Measurements from ENCODE around the gene KRT36.

Gene KRT36

GRCh38 chr17:41462705-41463104, 27.0 kb downstream of the KRT36 start:
- H3K27ac ChIP-seq (ENCODE audit: poor library complexity, severe bottlenecking): no peak overlapping the region
- no peaks in the 10 kb centered on the region for H3K9me3 ChIP-seq (ENCODE audit: severe bottlenecking)
- no peak for ATAC-seq (ENCODE audit: low read depth)
- no peak for DNase-seq (ENCODE audit: low spot score)
- no peaks in the 10 kb centered on the region for H3K27me3 ChIP-seq (ENCODE audit: insufficient read depth, poor library complexity, severe bottlenecking)
- TF ChIP-seq, protein P1, sequence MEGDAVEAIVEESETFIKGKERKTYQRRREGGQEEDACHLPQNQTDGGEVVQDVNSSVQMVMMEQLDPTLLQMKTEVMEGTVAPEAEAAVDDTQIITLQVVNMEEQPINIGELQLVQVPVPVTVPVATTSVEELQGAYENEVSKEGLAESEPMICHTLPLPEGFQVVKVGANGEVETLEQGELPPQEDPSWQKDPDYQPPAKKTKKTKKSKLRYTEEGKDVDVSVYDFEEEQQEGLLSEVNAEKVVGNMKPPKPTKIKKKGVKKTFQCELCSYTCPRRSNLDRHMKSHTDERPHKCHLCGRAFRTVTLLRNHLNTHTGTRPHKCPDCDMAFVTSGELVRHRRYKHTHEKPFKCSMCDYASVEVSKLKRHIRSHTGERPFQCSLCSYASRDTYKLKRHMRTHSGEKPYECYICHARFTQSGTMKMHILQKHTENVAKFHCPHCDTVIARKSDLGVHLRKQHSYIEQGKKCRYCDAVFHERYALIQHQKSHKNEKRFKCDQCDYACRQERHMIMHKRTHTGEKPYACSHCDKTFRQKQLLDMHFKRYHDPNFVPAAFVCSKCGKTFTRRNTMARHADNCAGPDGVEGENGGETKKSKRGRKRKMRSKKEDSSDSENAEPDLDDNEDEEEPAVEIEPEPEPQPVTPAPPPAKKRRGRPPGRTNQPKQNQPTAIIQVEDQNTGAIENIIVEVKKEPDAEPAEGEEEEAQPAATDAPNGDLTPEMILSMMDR (IDR thresholded peaks at IDR 0.05; ENCODE audit: poor library complexity, severe bottlenecking): no peak
- H3K4me1 ChIP-seq (ENCODE audit: insufficient read depth, poor library complexity, severe bottlenecking): peaks cover 10% of the 10 kb centered on the region
- no peak overlapping the region for H3K4me3 ChIP-seq (ENCODE audit: severe bottlenecking)
- H3K36me3 ChIP-seq (ENCODE audit: low read depth): no peaks in the 10 kb centered on the region

GRCh38 chr17:41457676-41458075, 32.0 kb downstream of the KRT36 start:
- H3K9me3 ChIP-seq (ENCODE audit: severe bottlenecking): no peaks in the 10 kb centered on the region
- H3K36me3 ChIP-seq (ENCODE audit: low read depth): no peaks in the 10 kb centered on the region
- ATAC-seq (ENCODE audit: low read depth) (no peak), DNase-seq (ENCODE audit: low spot score) (no peak)
- H3K27ac ChIP-seq (ENCODE audit: poor library complexity, severe bottlenecking): no peak overlapping the region
- H3K4me3 ChIP-seq (ENCODE audit: severe bottlenecking): no peak overlapping the region
- H3K4me1 ChIP-seq (ENCODE audit: insufficient read depth, poor library complexity, severe bottlenecking): no peaks in the 10 kb centered on the region
- TF ChIP-seq, protein P1 (IDR thresholded peaks at IDR 0.05; ENCODE audit: poor library complexity, severe bottlenecking): no peak
- no peaks in the 10 kb centered on the region for H3K27me3 ChIP-seq (ENCODE audit: insufficient read depth, poor library complexity, severe bottlenecking)

GRCh38 chr17:41456204-41456603, 33.5 kb downstream of the KRT36 start:
- DNase-seq (ENCODE audit: low spot score) (no peak), ATAC-seq (ENCODE audit: low read depth) (no peak)
- Histone ChIP-seq H3K27me3 (ENCODE audit: insufficient read depth, poor library complexity, severe bottlenecking) (no peaks in the 10 kb centered on the region), H3K4me3 (ENCODE audit: severe bottlenecking) (no peak overlapping the region), H3K4me1 (ENCODE audit: insufficient read depth, poor library complexity, severe bottlenecking) (no peaks in the 10 kb centered on the region), H3K36me3 (ENCODE audit: low read depth) (no peaks in the 10 kb centered on the region), H3K27ac (ENCODE audit: poor library complexity, severe bottlenecking) (no peak overlapping the region), H3K9me3 (ENCODE audit: severe bottlenecking) (no peaks in the 10 kb centered on the region)
- TF ChIP-seq, protein P1 (IDR thresholded peaks at IDR 0.05; ENCODE audit: poor library complexity, severe bottlenecking): no peak

- H3K4me3 ChIP-seq (ENCODE audit: severe bottlenecking): no peak overlapping the region
- ATAC-seq (ENCODE audit: low read depth) (no peak), DNase-seq (ENCODE audit: low spot score) (no peak)
- no peaks in the 10 kb centered on the region for H3K4me1 ChIP-seq (ENCODE audit: insufficient read depth, poor library complexity, severe bottlenecking)
- TF ChIP-seq, protein P1 (IDR thresholded peaks at IDR 0.05; ENCODE audit: poor library complexity, severe bottlenecking): no peak
- no peaks in the 10 kb centered on the region for H3K27me3 ChIP-seq (ENCODE audit: insufficient read depth, poor library complexity, severe bottlenecking)
- H3K9me3 ChIP-seq (ENCODE audit: severe bottlenecking): no peaks in the 10 kb centered on the region
- no peak overlapping the region for H3K27ac ChIP-seq (ENCODE audit: poor library complexity, severe bottlenecking)
- no peaks in the 10 kb centered on the region for H3K36me3 ChIP-seq (ENCODE audit: low read depth)
Observed at GRCh38 chr17:41455236-41455635, 34.5 kb downstream of the KRT36 start.

GRCh38 chr17:41453066-41453465, 36.6 kb downstream of the KRT36 start:
- ATAC-seq (ENCODE audit: low read depth) (no peak), DNase-seq (ENCODE audit: low spot score) (no peak)
- H3K36me3 ChIP-seq (ENCODE audit: low read depth): no peaks in the 10 kb centered on the region
- no peak overlapping the region for H3K27ac ChIP-seq (ENCODE audit: poor library complexity, severe bottlenecking)
- H3K4me3 ChIP-seq (ENCODE audit: severe bottlenecking): no peak overlapping the region
- no peaks in the 10 kb centered on the region for H3K9me3 ChIP-seq (ENCODE audit: severe bottlenecking)
- TF ChIP-seq, protein P1 (IDR thresholded peaks at IDR 0.05; ENCODE audit: poor library complexity, severe bottlenecking): no peak
- no peaks in the 10 kb centered on the region for H3K27me3 ChIP-seq (ENCODE audit: insufficient read depth, poor library complexity, severe bottlenecking)
- H3K4me1 ChIP-seq (ENCODE audit: insufficient read depth, poor library complexity, severe bottlenecking): no peaks in the 10 kb centered on the region
